Measurements from ENCODE around the gene PIK3AP1.

The PIK3AP1 gene

GRCh38 chr10:96619796-96620773 is 100.2 kb downstream of the PIK3AP1 start:
- DNase-seq (ENCODE audit: low read depth) = no peak
- H3K4me3 ChIP-seq (ENCODE audit: control insufficient read depth, low read depth, low read length) = no peak overlapping the region

GRCh38 chr10:96619120-96619519 is 101.2 kb downstream of the PIK3AP1 start:
- no peak for TF ChIP-seq CTCF (IDR thresholded peaks at IDR 0.05; ENCODE audit: control insufficient read depth, insufficient read depth, low read depth, low read length, missing control alignments)

More at GRCh38 chr10:96619796-96620773, 100.2 kb downstream of the PIK3AP1 start:
- TF ChIP-seq CTCF (IDR thresholded peaks at IDR 0.05; ENCODE audit: control insufficient read depth, insufficient read depth, low read depth, low read length, missing control alignments) = no peak

GRCh38 chr10:96618653-96619052 is 101.7 kb downstream of the PIK3AP1 start:
- TF ChIP-seq CTCF (IDR thresholded peaks at IDR 0.05; ENCODE audit: control insufficient read depth, insufficient read depth, low read depth, low read length, missing control alignments) = no peak
- no peak overlapping the region for H3K4me3 ChIP-seq (ENCODE audit: control insufficient read depth, low read depth, low read length)
- DNase-seq (ENCODE audit: low read depth) = no peak

More at GRCh38 chr10:96619120-96619519, 101.2 kb downstream of the PIK3AP1 start:
- H3K4me3 ChIP-seq (ENCODE audit: control insufficient read depth, low read depth, low read length) = no peak overlapping the region
- no peak for DNase-seq (ENCODE audit: low read depth)

- TF ChIP-seq CTCF (IDR thresholded peaks at IDR 0.05; ENCODE audit: control insufficient read depth, insufficient read depth, low read depth, low read length, missing control alignments) = no peak
- no peak for DNase-seq (ENCODE audit: low read depth)
- H3K4me3 ChIP-seq (ENCODE audit: control insufficient read depth, low read depth, low read length) = no peak overlapping the region
These were observed 103.4 kb downstream of the PIK3AP1 start for GRCh38 chr10:96616961-96617360.

- TF ChIP-seq CTCF (IDR thresholded peaks at IDR 0.05; ENCODE audit: control insufficient read depth, insufficient read depth, low read depth, low read length, missing control alignments) = no peak
- DNase-seq (ENCODE audit: low read depth) = peak; percentile 86
- no peak overlapping the region for H3K4me3 ChIP-seq (ENCODE audit: control insufficient read depth, low read depth, low read length)
These were observed 105.8 kb downstream of the PIK3AP1 start for GRCh38 chr10:96614515-96614914.

GRCh38 chr10:96613576-96613975 is 106.7 kb downstream of the PIK3AP1 start:
- no peak overlapping the region for H3K4me3 ChIP-seq (ENCODE audit: control insufficient read depth, low read depth, low read length)
- no peak for TF ChIP-seq CTCF (IDR thresholded peaks at IDR 0.05; ENCODE audit: control insufficient read depth, insufficient read depth, low read depth, low read length, missing control alignments)
- no peak for DNase-seq (ENCODE audit: low read depth)
